ENCODE results near the gene TFEB.

The TFEB gene

DNA sequence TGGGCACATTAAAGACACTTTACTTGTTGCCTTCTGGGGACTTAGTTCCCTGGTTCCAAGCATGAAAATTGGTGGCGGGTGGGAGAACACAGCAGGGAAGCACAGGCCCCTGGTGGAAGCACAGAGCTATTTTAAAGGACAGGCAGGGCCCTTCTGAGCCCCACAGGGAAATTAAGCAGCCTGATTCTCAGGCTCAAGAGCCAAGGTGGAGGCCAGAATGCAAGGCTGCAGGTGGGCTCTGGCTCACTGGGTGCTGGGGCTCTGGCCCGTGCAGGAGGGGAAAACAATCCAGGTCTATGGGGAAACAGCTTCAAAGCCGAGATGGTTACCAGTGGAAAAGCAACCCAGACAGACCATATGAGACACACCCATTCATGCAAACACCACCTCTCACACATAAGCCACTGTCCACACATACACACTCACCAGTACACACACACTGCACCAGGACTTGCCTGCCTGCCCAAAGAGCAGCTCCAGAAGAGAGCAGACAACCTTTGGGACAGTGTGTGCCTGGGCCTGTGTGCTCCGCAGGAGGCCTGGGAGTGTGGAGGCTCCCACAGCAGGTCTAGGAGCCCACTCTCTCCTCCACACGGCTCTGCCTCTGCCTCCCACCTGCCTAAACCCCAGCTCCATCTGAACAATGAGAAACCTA is 30.6 kb downstream of the TFEB start:
- no peak for DNase-seq

DNA sequence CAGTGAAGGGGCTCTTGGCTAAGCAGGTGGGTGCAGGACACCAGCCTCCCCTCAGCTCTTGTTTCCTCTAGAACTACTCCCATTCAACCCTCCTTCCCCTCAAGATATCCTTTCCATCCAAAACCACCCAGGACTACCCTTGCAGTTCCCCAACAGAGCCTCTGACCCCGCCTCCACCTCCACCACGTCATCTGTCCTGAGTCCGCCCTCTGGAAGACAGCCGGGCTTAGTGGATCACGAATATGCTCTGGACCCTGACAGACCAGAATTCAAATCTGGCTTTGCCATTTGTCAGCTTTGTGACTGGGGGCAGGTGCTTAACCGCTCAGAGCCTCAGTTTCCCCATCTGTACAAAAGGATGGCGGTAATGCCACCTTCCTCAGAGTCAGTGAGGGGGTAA is 31.4 kb downstream of the TFEB start:
- no peak for DNase-seq

DNA sequence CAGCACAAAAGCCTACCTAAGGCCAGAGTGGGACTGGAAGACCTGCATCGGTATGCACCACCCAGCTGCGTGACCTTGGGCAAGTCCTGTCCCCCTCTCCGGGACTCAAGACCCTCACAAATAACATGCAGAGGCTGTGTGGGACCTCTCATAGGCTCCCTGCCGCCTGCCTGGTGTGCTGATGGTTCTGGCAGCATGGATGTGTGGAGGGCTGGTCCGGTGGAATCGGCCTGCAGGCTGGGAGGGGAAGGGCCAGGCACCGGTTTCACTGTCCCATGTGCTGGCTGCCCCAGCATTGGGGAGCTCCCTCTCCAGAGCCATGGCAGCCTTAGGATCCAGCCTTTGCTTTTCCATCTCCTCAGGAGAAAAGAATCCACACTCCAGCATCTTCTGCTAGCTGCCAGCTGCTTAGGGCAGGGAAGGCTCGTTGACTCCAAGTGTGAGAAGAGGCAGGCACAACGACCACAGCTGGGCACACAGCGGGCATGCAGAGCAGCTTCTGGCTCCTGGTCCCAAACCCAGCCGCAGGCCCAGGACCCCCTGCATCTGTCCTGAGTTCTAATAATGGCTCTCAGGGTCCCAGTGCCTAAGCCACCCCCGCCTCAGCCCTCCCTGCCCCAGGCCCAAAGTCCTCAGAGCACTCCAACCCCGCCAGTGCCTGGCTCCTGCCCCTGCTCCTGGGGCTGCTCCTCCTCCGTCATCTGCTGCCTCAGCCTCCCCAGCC is 32.5 kb downstream of the TFEB start:
- no peak for DNase-seq

DNA sequence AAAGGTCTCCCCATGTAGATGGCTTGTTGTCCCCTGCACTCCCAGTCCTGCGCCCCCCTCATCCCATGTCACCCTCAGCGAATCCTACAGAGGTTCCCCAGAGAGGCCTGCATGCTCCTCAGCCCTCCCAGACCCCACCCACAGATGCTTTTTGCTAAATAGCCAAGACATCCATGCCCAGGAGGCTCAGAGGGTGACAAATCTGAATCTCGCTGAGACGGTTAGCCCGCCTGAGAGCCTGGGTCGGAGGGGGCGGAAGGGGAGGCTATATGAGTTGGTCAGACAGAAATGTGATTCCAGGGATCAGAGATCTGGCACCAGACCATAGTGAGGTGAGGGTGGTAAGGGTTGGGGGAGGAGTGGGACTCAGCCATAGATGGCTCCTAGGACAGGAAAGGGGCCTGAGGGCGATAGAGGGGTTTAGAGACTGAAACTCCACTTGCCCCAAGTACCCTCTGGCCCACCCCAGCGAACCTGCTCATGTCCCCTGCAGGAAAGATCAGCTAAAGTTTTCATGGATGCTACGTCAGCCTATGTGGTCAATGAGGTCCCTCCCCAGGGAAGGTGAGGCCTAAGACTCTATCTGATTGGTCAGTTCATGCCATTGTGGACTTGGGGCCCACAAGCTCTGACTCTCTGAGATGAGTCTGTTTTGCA is 33.2 kb downstream of the TFEB start:
- no peak for DNase-seq

DNA sequence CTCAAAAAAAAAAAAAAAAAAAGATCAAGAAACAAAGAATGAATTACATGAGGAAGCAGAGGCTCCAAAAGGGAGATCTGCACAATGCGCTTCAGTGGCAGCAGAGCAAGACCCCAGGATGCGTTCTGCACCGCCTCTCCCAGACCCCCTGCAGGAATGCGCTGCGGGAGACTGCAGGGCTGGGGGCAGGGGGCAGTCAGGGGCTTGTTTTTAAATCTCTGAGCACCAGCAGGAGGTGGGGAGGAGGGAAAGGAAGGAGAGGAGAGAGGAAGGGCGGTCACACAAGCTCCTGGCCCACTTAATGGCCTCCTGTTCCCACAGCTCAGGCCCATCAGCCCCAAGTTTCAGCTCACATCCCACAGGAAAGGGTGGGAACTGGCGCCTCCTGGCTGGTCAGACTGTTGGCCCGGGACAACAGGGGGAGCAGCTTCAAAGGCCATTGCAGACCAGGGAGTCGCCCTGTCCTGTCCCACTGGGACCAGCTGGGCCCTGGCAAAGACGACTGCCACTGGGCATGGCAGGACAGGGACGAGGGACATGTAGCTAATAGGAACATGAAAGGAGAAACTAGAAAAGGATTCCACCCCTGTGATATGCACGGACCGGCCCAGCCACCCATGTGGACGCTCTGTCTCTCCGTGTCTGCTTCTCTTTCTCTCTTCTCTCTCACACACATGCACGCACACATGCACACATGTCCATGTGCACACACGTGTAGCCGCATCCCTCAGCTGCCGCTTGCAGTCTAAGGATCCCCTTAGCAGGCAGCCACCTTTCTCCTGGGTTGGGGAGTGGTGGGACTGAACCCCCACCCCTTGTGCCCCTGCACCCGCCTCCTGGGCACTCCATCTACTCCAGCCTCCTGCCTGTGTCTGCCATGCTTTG is 34.7 kb downstream of the TFEB start:
- no peak for DNase-seq

DNA sequence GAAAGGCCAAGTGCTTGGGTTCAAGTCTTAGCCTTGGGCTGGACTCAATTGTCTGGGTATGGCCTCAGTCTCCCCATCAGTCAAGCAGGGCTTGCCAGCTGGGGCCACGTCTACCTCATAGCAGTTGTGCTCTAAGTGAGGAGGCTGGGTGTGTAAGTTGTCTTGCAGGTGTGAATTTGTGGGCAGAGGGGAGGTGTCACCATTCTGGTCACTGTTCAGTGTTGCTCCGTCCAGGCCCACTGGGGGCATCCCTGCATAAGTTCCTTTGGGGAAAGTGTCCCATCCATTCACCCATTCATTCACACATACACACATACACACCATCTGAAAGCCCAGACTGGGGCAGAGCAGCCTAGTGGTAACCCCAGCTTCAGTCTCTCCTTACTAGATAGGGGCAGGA is 36.3 kb downstream of the TFEB start:
- DNase-seq, result no peak

DNA sequence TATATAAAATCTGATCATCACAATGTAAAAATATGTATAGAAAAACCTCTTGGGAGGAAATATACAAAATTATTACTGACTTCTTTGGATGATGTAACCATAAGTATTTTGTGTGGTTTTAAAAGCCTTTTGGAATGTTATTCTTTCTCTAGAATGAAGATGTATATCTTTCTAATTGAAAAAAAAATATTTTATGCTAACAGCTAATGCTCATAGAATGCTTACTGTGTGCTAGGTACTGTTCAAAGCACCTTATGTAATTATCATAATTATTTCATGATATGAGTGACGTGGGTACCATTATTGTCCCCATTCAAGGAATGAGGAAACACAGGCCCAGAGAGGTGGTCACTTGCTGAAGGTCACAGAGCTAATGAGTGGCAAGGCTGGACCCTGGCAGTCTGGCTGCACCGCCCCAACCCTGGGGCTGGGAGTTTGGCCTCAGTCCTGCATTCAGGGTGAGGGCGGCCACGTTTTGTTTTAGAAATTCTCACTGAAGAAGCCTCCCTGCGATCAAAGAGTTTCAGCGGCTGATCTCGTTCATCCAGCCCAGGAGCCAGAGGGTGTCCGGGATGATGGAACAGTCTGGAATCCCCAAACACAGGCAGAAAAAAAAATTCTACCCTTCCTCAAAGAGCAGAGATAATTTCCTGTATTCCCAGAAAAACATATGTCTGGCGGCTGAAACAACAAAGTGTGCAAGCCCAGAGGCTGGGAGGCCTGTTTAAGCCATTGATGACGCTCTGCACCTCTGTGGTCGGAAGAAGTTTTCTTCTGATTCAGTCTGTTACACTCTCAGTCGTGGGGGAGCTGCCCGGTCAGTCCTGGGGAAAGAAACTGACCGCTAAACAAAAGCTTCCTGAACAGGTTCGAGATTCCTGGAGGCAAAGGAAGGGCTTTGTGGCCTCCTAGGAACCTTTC is 37.3 kb downstream of the TFEB start:
- no peak for DNase-seq

DNA sequence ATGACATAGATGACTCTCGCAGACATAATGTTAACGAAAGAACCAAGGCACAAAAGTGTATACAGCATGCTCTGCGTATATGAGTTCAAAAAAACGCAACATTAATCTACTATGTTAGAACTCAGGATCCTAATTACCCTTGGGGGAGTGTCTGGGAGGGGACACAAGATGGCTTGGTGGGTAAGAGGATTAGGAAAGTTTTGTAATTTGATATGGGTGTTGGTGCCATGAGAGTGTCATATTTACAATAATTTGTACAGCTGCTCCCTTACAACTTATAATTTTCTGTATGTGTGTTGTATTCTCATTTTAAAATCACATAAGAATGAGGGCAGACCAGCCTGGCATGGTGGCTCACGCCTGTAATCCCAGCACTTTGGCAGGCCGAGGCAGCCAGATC is 38.6 kb downstream of the TFEB start:
- no peak for DNase-seq

DNA sequence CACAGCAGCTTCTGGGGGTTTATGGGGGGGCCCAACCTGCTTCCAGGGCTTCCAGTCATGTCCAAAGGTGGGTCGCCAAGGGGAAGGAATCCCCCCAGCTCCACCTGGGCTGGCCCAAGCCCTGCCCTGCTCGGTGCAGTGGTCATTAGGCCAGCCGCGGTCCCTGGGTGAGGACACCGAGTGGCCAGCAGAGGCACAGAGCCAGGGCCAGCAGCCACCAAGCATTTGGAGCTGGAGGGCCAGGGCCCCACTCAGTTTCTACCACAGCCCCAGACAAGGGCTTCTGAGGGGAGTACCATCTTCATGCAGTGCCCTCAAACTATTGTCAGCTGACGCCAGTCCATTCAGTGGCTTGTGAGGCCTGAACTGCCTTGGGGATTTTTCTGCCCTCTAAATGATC is 39.6 kb downstream of the TFEB start:
- no peak for DNase-seq

DNA sequence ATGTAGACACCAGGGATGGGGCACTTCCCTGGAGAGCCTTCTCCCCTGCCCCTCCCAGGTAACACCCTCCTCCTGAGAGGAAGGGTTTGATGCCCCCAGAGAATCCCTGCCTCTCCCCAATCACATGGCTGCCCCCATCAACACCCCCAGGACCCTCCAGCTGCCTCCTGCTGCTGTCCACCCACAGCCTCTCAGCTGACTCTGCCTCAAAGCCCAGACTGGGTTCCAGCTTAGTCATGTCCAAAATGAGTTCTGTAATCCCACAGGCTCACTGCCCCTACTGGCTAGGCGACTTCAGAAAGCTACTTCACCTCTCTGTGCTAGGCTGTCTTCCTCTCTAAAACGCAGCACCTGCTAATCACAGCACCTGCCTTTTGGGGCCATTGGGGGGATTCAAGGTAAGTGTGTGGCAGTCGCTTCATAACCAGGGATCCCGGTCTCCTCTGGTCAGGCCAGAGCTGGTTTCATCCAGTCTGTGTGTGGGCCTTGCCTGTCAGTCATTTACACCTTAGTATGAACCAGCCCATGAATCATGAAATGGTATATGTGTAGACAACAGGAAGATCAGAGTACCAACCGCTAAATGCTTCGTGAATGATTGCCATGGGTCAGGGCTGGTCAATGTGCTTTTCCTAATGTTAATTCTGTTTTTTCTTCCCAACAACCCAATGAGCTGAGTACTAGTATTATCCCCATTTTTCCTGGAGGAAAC is 40.4 kb downstream of the TFEB start:
- DNase-seq, result no peak

DNA sequence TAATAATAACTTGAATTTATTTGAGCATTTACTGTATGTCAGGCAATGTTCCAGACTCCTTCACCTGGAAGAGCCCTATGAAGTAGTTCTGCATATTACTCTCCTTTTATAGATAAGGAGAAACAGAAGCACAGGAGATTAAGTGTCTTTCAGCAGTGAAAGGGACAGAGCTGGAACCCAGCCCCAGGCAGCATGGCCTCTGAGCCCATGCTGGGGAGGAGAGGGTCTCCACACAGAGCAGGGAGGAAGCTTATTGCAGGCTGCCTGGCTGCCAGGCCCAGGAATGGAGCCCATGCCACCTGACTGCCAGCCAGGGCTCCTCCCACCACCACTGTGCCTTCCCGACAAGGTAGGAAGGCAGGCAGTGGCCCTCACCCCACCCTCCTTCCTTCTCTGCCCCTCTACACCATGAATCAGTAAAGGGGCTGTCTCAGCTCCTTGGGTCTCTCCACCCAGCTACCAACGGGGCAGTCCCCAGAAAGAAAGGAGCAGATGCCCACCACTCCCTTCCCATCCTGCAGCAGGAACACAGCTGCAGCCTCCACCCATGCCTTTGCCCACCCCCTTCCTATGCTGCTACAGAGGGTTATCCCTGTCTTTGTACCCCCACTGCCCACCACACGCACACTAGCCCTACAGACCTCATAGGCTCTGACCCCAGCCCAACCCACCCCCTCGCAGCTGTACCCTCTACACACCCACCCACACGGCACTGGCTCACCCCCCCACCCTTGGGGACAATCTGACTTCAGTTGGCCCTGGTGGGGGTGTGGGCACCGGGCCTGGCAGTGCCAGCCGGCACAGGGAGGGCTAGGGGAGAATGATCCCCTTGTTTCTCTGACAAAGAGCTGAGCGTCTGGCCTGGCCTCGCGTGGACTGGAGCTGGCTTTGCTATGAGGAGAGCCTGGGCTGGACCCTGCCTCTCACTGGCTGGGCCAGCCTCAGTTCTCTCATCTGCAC is 41.8 kb downstream of the TFEB start:
- no peak for DNase-seq

DNA sequence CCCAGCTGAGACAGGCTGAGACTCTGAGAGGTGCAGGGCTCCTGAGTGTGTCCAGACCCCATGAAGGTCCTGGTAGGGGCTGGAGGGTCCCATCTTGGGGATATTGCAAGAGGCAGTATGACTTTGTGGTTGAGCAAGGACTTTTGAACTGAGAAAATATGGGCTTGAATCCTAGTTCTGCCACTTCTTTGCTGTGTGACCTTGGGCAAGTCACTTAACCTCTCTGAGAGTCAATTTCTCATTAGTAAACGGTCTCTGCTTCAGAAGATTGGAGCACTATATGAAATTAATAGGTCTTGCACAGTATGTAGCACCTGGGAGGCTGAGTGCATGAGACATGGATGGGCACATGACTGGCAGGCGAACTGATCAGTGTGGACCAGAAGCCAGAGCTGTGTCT is 42.7 kb downstream of the TFEB start:
- no peak for DNase-seq

DNA sequence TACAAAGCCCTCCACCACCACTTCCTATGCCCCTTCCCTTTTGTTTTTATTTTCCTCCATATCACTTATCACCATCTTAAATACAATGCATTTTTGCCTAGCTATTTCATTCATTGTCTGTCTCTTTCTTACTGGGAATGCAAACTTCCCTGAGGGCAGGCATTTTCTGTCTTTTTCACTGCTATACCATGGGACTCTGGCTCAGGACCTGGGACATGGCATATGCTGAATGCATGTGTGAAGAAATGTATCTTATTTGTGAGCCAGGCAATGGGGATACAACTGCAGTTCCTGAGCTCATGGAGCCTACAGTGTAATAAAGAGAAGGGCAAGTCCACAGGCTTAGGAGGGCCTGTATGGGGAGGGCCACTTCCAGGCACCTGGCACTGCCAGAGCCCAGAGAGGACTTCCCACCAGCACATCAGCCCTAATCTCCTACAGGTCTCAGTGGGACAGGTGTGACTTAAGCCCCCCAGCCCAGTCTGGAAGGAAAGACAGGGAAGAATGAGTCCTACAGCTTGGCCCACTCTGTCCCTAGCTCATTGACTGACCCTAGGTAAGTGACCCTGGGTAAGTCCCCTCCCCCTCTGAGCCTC is 43.2 kb downstream of the TFEB start:
- no peak for DNase-seq

DNA sequence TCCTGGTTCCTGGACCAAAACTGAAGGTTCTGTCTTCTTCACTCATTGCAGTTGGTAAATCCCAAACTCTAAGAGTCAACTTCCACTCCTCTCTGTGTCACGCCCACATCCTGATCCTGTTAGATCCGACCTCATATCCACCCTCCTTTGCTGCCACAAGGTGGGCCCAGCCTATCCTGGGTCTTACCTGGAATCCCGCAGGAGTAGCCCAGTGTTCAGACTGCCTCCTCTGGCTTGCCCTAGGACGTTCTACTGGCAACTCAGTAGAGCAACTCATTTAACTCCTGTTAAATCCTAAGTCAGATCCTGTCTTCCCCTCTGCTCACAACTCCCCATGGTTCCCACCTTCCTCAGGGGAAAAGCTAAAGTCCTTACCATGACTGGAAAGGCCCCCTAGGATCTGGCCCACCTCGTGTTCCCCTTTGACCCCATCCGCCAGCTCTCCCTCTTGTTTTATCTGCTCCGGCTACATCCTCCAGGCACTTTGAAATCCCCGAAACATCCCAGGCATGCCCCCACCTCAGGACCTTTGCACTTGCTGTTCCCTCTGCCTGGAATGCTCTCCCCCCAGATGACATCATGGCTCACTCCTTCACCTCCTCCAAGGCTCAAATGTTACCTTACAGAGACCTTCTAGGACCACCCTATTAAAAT is 43.9 kb downstream of the TFEB start:
- DNase-seq, result no peak

DNA sequence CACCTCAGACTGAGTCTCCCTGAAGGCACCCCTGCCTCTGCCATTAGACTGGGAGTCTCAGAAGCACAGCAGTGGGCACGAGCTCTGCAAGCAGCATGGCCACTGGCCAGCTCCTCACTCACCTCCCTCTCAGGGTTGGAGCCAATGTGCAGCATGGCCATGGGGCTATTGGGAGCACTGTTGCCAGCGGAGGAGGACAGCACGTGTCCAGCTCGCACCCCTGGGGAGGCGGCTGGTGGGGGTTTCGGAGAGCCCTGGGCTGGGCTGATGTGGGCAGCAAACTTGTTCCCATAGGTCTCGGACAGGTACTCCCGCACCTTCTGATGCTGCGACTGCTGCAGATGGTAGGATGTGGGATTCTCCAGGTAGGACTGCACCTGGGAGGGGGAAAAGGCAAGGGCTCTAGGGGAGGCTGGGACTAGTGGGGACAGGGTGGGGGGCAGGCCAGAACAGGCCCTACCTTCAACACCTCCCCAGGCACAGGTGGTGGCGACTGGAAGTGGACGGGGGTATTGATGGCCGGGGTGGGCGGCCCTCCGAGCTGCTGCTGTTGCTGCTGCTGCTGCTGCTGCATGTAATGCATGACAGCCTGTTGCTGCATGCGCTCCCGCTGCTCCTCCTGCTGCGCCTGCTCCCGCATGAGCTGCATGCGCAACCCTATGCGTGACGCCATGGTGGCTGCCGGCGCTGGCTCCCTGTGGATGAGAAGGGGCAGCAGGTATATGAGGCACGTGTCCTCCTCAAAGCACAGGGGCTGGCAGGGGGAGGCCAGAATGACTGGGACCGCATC is 44.7 kb downstream of the TFEB start:
- no peak for DNase-seq

DNA sequence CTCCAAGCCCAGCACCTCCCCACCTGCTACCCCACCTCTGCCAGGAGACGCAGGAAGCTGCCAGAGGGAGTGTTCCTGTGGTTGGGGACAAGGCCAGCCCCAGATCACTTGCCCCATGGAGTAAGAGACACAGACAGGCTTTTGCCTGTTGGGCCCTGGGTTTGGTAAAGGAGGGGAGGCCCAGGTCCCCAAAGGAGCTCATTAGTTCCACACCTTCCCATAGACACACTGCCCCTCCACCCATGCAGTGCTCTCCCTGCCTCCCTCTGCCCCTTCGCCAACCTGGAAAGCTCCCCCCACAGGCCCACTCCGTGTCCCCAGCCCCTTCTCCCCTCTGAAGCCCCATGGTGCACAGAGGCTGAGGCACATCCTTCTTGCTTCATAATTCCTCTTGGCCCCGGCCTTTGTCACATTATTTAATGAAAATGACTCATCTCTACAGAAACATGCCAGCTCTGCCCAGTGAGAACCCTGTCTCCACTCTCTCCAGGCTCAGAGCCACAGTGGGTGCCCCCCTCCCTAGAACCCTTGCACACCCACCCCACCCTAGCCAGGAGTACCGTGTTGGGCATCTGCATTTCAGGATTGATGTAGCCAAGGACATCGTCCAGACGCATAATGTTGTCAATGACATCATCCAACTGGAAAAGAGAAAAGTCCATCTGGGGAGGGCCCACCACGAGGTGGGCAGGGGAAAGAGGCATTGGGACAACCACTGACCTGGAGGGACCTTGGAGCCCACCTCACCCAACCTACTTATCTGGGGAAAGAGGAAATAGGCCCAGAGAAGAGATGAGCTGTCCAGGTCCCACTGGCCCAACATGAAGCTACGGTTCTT is 46.0 kb downstream of the TFEB start:
- DNase-seq, result no peak

DNA sequence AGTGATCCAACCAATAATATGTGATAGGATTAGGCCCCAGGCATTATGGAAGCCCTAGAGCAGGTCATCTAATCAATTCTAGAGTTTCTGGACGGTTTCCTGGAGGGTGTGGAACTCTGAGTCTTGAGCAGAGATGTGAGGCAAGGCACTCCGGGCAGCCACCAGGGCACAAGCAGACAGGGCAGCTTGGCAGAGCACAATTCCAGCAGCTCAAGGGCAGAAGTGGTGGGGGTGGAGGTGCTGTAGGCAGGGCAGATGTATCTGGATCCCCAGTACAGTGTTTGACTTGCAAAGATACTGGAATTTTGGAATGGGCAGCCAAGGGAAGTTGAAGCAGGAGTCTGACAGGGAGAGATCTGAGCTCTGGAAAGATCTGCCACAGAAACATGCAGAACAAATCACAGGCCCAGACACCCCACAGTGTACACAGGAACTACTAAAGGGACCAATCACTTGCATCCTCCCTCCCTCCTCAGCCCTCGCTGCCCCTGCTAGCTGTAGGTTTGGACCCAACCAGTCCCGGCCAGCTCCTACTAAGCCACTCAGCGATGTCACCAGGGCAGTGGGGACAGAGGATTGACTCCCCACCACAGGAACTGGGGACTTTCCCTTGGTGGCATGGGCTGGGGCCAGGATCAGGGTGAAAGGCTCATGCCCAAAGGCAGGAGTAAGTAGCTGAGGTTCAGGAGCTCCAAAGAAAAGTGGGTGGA is 47.0 kb downstream of the TFEB start:
- DNase-seq, result no peak
